ENCODE measurements around the gene NPBWR2. TPM values are rescaled to one million over a fixed set of nuclear protein-coding genes. Genes with fewer than 3 reads are reported as not detected.

Gene NPBWR2
- total RNA-seq, 4 donors from 2014 or later = not detected

GRCh38 chr20:64082820-64083377 is 24.5 kb downstream of the NPBWR2 start:
- no peak overlapping the region for H3K27ac ChIP-seq
- no peak for TF ChIP-seq CTCF (IDR thresholded peaks at IDR 0.05)
- TF ChIP-seq POLR2A (IDR thresholded peaks at IDR 0.05) = no peak

GRCh38 chr20:64082126-64082731 is 25.1 kb downstream of the NPBWR2 start:
- intact Hi-C loops (cut with DNase I) = no loop called here
- Histone ChIP-seq H3K9me3 (no peaks in the 10 kb centered on the region), H3K27ac (no peak overlapping the region), H3K36me3 (no peaks in the 10 kb centered on the region), H3K4me3 (no peak overlapping the region), H3K4me1 (peaks cover 31 to 73% (median 37%) of the 10 kb centered on the region in 3 donors), H3K27me3 (peaks cover 0 to 55% (median 9%) of the 10 kb centered on the region in 4 donors)
- no peak for TF ChIP-seq CTCF (IDR thresholded peaks at IDR 0.05)
- TF ChIP-seq POLR2A (IDR thresholded peaks at IDR 0.05) = no peak
- 4 to 27% methylated on average over 5 of the region's 13 CpGs for WGBS, 2 donors
- DNase-seq = no peak

More at GRCh38 chr20:64082820-64083377, 24.5 kb downstream of the NPBWR2 start:
- H3K27me3 ChIP-seq = peaks cover 0 to 59% (median 9%) of the 10 kb centered on the region in 4 donors
- H3K36me3 ChIP-seq = no peaks in the 10 kb centered on the region
- peak overlapping the region in 3 of 4 donors; percentile 31 to 83 (median 62) for H3K4me3 ChIP-seq
- WGBS, 2 donors = 29% methylated on average over 3 of the region's 13 CpGs; no CpG with 5 or more reads in 1 of the 2 donors
- H3K9me3 ChIP-seq = no peaks in the 10 kb centered on the region
- no peak for DNase-seq
- intact Hi-C loops (cut with DNase I) = no loop called here
- H3K4me1 ChIP-seq = peaks cover 28 to 66% (median 31%) of the 10 kb centered on the region in 3 donors

GRCh38 chr20:64081624-64081964 is 25.8 kb downstream of the NPBWR2 start:
- H3K27ac ChIP-seq = no peak overlapping the region
- no peaks in the 10 kb centered on the region for H3K9me3 ChIP-seq
- no peak for TF ChIP-seq POLR2A (IDR thresholded peaks at IDR 0.05)
- TF ChIP-seq CTCF (IDR thresholded peaks at IDR 0.05) = no peak
- H3K4me3 ChIP-seq = no peak overlapping the region
- H3K27me3 ChIP-seq = peaks cover 0 to 51% (median 9%) of the 10 kb centered on the region in 4 donors
- intact Hi-C loops (cut with DNase I) = no loop called here
- DNase-seq = no peak
- no peaks in the 10 kb centered on the region for H3K36me3 ChIP-seq
- peaks cover 31 to 79% (median 41%) of the 10 kb centered on the region in 3 donors for H3K4me1 ChIP-seq
- 85 to 94% methylated on average over 4 to 5 of the region's 6 CpGs for WGBS, 2 donors

GRCh38 chr20:64080813-64081623 is 26.3 kb downstream of the NPBWR2 start:
- Histone ChIP-seq H3K27ac (peak overlapping the region in 2 of 4 donors; percentile 88 to 91), H3K27me3 (peaks cover 0 to 48% (median 9%) of the 10 kb centered on the region in 4 donors), H3K4me1 (peaks cover 31 to 85% (median 44%) of the 10 kb centered on the region in 3 donors), H3K36me3 (no peaks in the 10 kb centered on the region), H3K9me3 (no peaks in the 10 kb centered on the region), H3K4me3 (peak overlapping the region in 3 of 4 donors; percentile 59 to 89 (median 80))
- DNase-seq = no peak
- 55 to 91% methylated on average over 6 to 8 of the region's 17 CpGs for WGBS, 2 donors
- TF ChIP-seq POLR2A (IDR thresholded peaks at IDR 0.05) = no peak
- TF ChIP-seq CTCF (IDR thresholded peaks at IDR 0.05) = no peak
- intact Hi-C loops (cut with DNase I) = no loop called here
